ENCODE results near the gene DPYD.

DNA sequence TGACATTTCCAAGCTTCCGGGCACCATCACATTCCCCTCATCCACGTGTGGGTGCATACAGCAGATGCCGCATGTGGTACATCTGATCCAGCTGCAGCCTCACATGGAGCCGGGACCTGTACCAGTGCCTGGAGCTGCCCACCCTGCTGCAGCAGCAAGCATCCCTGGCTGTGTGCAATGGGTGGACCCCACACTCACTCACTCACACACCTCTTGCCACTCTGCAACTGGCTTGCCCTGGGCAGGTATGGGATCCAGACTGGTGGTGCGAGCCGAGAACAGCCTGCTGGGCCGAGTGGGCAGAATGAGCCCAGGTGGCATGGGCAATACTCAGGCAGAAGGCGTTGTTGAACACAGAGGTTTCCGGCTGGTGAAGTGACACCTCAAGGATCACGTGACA, 75.0 kb downstream of the DPYD start:
- TF ChIP-seq, protein P1, sequence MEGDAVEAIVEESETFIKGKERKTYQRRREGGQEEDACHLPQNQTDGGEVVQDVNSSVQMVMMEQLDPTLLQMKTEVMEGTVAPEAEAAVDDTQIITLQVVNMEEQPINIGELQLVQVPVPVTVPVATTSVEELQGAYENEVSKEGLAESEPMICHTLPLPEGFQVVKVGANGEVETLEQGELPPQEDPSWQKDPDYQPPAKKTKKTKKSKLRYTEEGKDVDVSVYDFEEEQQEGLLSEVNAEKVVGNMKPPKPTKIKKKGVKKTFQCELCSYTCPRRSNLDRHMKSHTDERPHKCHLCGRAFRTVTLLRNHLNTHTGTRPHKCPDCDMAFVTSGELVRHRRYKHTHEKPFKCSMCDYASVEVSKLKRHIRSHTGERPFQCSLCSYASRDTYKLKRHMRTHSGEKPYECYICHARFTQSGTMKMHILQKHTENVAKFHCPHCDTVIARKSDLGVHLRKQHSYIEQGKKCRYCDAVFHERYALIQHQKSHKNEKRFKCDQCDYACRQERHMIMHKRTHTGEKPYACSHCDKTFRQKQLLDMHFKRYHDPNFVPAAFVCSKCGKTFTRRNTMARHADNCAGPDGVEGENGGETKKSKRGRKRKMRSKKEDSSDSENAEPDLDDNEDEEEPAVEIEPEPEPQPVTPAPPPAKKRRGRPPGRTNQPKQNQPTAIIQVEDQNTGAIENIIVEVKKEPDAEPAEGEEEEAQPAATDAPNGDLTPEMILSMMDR (IDR thresholded peaks at IDR 0.05) = no peak
- TF ChIP-seq POLR2A (IDR thresholded peaks at IDR 0.05) = no peak

Data from uterus (tissue), 2 donors.